Lower leg skin (tissue), 3 donors: ENCODE data around the gene PIEZO2.

Experiments
- POLR2A ChIP-seq, 2 donors: fragments of 450-650 bp; IDR thresholded peaks; one replicate each; pipeline ENCODE4 v1.6.1; 2016 to 2017; ENCODE audit warnings: antibody characterized with exemption in 2 of 2, mild to moderate bottlenecking in 1 of 2, moderate library complexity in 1 of 2
- TF ChIP-seq, protein P1 (sequence below), 3 donors: fragments of 450-650 bp; IDR thresholded peaks; one replicate each; pipeline ENCODE4 v1.5.1; 2016; ENCODE audit warnings: antibody characterized with exemption in 3 of 3, mild to moderate bottlenecking in 3 of 3, moderate library complexity in 2 of 3

- TF ChIP-seq, protein P1, sequence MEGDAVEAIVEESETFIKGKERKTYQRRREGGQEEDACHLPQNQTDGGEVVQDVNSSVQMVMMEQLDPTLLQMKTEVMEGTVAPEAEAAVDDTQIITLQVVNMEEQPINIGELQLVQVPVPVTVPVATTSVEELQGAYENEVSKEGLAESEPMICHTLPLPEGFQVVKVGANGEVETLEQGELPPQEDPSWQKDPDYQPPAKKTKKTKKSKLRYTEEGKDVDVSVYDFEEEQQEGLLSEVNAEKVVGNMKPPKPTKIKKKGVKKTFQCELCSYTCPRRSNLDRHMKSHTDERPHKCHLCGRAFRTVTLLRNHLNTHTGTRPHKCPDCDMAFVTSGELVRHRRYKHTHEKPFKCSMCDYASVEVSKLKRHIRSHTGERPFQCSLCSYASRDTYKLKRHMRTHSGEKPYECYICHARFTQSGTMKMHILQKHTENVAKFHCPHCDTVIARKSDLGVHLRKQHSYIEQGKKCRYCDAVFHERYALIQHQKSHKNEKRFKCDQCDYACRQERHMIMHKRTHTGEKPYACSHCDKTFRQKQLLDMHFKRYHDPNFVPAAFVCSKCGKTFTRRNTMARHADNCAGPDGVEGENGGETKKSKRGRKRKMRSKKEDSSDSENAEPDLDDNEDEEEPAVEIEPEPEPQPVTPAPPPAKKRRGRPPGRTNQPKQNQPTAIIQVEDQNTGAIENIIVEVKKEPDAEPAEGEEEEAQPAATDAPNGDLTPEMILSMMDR (IDR thresholded peaks at IDR 0.05): no peak
- no peak for TF ChIP-seq POLR2A (IDR thresholded peaks at IDR 0.05)
Measured at GRCh38 chr18:10923141-10923540, 226.2 kb downstream of the PIEZO2 start.
